ENCODE data around the gene HMGB1. TPM values are rescaled to one million over a fixed set of nuclear protein-coding genes. Genes with fewer than 3 reads are reported as not detected.

HMGB1 gene
- total and polyA plus RNA-seq, 2 of the 13 experiments (the other 11 are each of a cell fraction or from before 2014, with no cell fraction given): 115 to 584 TPM

DNA sequence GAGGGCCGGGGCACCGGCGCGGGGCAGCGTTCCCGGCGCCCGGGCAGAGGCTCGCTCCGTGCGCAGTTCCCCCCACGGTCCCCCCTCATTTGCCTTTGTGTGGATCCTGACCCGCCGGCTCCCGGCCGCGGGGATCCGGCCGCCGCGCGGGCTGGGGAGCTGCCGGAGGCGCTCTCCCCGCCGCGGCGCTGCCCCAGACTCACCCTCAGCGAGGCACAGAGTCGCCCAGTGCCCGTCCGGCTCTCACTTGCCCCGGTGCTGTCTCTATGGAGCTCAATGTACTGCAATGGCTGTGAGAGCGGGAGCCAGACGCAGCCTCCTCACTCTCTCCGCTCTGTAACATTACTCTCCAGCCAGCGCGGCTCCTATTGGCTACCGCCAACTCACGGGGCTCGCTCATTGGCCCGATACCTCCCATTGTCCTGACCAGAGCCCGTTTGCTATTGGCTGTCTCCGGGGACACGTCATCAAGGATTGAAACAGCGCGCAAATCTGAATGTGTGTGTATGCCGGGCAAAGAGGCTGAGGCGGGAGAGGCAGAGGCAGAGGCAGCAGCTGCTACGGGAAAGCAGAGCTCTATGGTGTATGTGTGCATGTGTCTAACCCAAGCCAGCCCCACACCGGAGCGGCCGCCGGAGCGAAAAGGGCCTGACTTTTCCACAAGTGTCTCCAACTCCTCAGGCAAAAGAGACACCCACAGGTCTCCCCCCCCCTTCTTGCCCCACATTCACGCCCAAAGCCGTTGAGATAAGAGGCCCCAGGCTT is at the start of gene HMGB1 (continued):
- no peak for TF ChIP-seq ZFP37 (CRISPR knock-in tag; IDR thresholded peaks at IDR 0.05; ENCODE audit: borderline replicate concordance)
- TF ChIP-seq POLR2AphosphoS5 (IDR thresholded peaks at IDR 0.05; ENCODE audit: low read depth, low read length): peak; percentile 86
- TF ChIP-seq ZNF274 (CRISPR knock-in tag; IDR thresholded peaks at IDR 0.05): no peak
- TF ChIP-seq RORA (CRISPR knock-in tag; IDR thresholded peaks at IDR 0.05): no peak
- TF ChIP-seq, protein P1, sequence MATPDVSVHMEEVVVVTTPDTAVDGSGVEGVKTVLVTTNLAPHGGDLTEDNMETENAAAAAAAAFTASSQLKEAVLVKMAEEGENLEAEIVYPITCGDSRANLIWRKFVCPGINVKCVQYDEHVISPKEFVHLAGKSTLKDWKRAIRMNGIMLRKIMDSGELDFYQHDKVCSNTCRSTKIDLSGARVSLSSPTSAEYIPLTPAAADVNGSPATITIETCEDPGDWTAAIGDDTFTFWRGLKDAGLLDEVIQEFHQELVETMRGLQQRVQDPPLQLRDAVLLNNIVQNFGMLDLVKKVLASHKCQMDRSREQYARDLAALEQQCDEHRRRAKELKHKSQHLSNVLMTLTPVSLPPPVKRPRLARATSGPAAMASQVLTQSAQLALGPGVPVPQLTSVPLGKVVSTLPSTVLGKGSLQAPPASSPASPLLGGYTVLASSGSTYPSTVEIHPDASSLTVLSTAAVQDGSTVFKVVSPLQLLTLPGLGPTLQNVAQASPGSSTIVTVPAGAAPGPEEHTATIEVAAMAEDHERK (CRISPR knock-in tag; IDR thresholded peaks at IDR 0.05; ENCODE audit: low read depth): no peak
- peak; percentile 91 for TF ChIP-seq AGO2 (optimal IDR thresholded peaks at IDR 0.05; ENCODE audit: low read depth, low read length)
- TF ChIP-seq FOXA3 (CRISPR knock-in tag; IDR thresholded peaks at IDR 0.05): peak; percentile 24; the same call in 1 of the 2 replicates
- TF ChIP-seq ZNF383 (CRISPR knock-in tag; IDR thresholded peaks at IDR 0.05; ENCODE audit: borderline replicate concordance): no peak
- no peak for TF ChIP-seq ZNF256 (CRISPR knock-in tag; conservative IDR thresholded peaks at IDR 0.05)
- TF ChIP-seq NR2F2 (IDR thresholded peaks at IDR 0.05; ENCODE audit: borderline replicate concordance, low read depth): no peak
- TF ChIP-seq HDAC6 (IDR thresholded peaks at IDR 0.05; ENCODE audit: low read depth, low read length): no peak
- TF ChIP-seq, protein P2, sequence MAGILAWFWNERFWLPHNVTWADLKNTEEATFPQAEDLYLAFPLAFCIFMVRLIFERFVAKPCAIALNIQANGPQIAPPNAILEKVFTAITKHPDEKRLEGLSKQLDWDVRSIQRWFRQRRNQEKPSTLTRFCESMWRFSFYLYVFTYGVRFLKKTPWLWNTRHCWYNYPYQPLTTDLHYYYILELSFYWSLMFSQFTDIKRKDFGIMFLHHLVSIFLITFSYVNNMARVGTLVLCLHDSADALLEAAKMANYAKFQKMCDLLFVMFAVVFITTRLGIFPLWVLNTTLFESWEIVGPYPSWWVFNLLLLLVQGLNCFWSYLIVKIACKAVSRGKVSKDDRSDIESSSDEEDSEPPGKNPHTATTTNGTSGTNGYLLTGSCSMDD (CRISPR knock-in tag; IDR thresholded peaks at IDR 0.05): no peak
- peak; percentile 49 for TF ChIP-seq HOXA3 (CRISPR knock-in tag; IDR thresholded peaks at IDR 0.05)
- TF ChIP-seq ZMYM2 (CRISPR knock-in tag; IDR thresholded peaks at IDR 0.05): no peak
- TF ChIP-seq KLF9 (CRISPR knock-in tag; IDR thresholded peaks at IDR 0.05; ENCODE audit: low read depth): no peak
- TF ChIP-seq, protein P3, sequence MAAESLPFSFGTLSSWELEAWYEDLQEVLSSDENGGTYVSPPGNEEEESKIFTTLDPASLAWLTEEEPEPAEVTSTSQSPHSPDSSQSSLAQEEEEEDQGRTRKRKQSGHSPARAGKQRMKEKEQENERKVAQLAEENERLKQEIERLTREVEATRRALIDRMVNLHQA (CRISPR knock-in tag; IDR thresholded peaks at IDR 0.05): no peak
- no peak for TF ChIP-seq ZKSCAN8 (CRISPR knock-in tag; IDR thresholded peaks at IDR 0.05; ENCODE audit: borderline replicate concordance)
- TF ChIP-seq KDM5A (IDR thresholded peaks at IDR 0.05; ENCODE audit: borderline replicate concordance, low read length): 0 out of 2 replicates have a peak, but pooled peaks have one; percentile 38
- no peak for TF ChIP-seq ZNF460 (CRISPR knock-in tag; IDR thresholded peaks at IDR 0.05; ENCODE audit: borderline replicate concordance)
- TF ChIP-seq DMAP1 (CRISPR knock-in tag; IDR thresholded peaks at IDR 0.05): peak; percentile 67; the same call in 1 of the 2 replicates
- TF ChIP-seq SOX5 (CRISPR knock-in tag; IDR thresholded peaks at IDR 0.05; ENCODE audit: borderline replicate concordance): peak; percentile 58
- TF ChIP-seq SP2 (CRISPR knock-in tag; IDR thresholded peaks at IDR 0.05): peak; percentile 74
- no peak for TF ChIP-seq ZNF775 (CRISPR knock-in tag; IDR thresholded peaks at IDR 0.05; ENCODE audit: borderline replicate concordance)
- TF ChIP-seq, protein P4, sequence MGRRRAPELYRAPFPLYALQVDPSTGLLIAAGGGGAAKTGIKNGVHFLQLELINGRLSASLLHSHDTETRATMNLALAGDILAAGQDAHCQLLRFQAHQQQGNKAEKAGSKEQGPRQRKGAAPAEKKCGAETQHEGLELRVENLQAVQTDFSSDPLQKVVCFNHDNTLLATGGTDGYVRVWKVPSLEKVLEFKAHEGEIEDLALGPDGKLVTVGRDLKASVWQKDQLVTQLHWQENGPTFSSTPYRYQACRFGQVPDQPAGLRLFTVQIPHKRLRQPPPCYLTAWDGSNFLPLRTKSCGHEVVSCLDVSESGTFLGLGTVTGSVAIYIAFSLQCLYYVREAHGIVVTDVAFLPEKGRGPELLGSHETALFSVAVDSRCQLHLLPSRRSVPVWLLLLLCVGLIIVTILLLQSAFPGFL (CRISPR knock-in tag; IDR thresholded peaks at IDR 0.05): no peak
- TF ChIP-seq NCOR1 (IDR thresholded peaks at IDR 0.05; ENCODE audit: borderline replicate concordance, low read length): no peak
- no peak for TF ChIP-seq SNAPC2 (CRISPR knock-in tag; IDR thresholded peaks at IDR 0.05)
- no peak for TF ChIP-seq RELA (CRISPR knock-in tag; IDR thresholded peaks at IDR 0.05)
- TF ChIP-seq REPIN1 (CRISPR knock-in tag; IDR thresholded peaks at IDR 0.05; ENCODE audit: borderline replicate concordance, low read depth): peak; percentile 68; the same call in 1 of the 2 replicates

All from HepG2 (cell line).